HG03103 (cell line): ENCODE measurements around the gene SCYL1.
"Not testable (repeated sequence)": the region's sequence is repeated elsewhere in the genome, so short reads cannot be mapped to it uniquely, and the experiment has no call there.

Source experiments
- ATAC-seq: cut with Tn5 transposase; IDR thresholded peaks from one replicate; pipeline ENCODE4 v1.9.1; 2021; ENCODE audit warnings: low read depth; ENCODE audit not compliant: unreplicated experiment

The SCYL1 gene

GRCh38 chr11:65504674-65505465, 20.0 kb upstream of the SCYL1 start:
- ATAC-seq, result no peak

GRCh38 chr11:65505466-65506289, 19.2 kb upstream of the SCYL1 start:
- no peak for ATAC-seq

GRCh38 chr11:65506290-65506771, 18.6 kb upstream of the SCYL1 start:
- no peak for ATAC-seq

- peak; percentile 14 for ATAC-seq
Observed at GRCh38 chr11:65506772-65507505, 17.9 kb upstream of the SCYL1 start.

- ATAC-seq, result not testable (repeated sequence)
Observed at GRCh38 chr11:65512311-65512710, 12.6 kb upstream of the SCYL1 start.

GRCh38 chr11:65516135-65516968, 8.5 kb upstream of the SCYL1 start:
- ATAC-seq, result no peak

GRCh38 chr11:65518941-65519549, 5.8 kb upstream of the SCYL1 start:
- not testable (repeated sequence) for ATAC-seq

GRCh38 chr11:65521777-65522521, 2.9 kb upstream of the SCYL1 start:
- not testable (repeated sequence) for ATAC-seq

GRCh38 chr11:65522718-65523630, 1.9 kb upstream of the SCYL1 start:
- not testable (repeated sequence) for ATAC-seq

GRCh38 chr11:65523631-65523968, 1.3 kb upstream of the SCYL1 start:
- ATAC-seq, result not testable (repeated sequence)

- ATAC-seq, result no peak
Observed at GRCh38 chr11:65524014-65524740, 706 bp upstream of the SCYL1 start.

- ATAC-seq, result no peak
Observed at GRCh38 chr11:65525546-65526480, 930 bp downstream of the SCYL1 start.

- ATAC-seq, result no peak
Observed at GRCh38 chr11:65526744-65527143, 1.9 kb downstream of the SCYL1 start.

- ATAC-seq, result no peak
Observed at GRCh38 chr11:65528819-65529350, 4.0 kb downstream of the SCYL1 start.

- no peak for ATAC-seq
Observed at GRCh38 chr11:65529475-65530156, 4.7 kb downstream of the SCYL1 start.

GRCh38 chr11:65530157-65530496, 5.2 kb downstream of the SCYL1 start:
- ATAC-seq, result no peak
